ENCODE data around the gene HOXC13. TPM values are rescaled to one million over a fixed set of nuclear protein-coding genes. Genes with fewer than 3 reads are reported as not detected.
A peak's percentile ranks its signal among the peaks of the same experiment; 100 is the strongest.

The HOXC13 gene
- total and polyA plus RNA-seq, 2 experiments from 2014 or later: 0.10 TPM; not detected in 1

DNA sequence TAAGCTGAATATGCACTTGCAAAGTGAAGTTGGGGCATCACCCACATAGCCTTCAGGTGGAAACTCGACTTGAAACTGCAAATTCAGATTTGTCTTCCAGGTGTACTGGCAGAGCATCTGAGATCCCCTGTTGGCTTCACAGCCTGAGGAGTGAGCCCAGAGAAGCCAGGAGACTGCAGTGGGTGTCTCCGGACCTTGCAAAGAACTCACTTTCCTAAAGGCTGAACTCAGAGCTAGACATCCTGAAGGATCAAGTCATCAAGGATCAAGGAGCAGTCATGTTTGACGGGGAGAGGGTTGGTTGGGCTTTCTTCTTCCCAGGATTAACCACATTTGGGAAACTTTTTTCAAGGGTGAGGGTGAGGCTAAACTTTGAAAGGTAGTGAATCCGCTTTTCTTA lies 9.1 kb upstream of the HOXC13 start:
- Histone ChIP-seq H3K36me3 (ENCODE audit: insufficient read depth) (no peaks in the 10 kb centered on the region), H4K20me1 (replicated peaks; ENCODE audit: insufficient read depth) (peaks cover 47% of the 10 kb centered on the region), H3K4me1 (ENCODE audit: insufficient read depth) (peaks cover 7% of the 10 kb centered on the region; the same call in 1 of the 2 replicates), H3K4me2 (no peak overlapping the region), H3K27ac (ENCODE audit: low read depth) (no peak overlapping the region), H3K4me3 (no peak overlapping the region), H3K27me3 (ENCODE audit: insufficient read depth) (peaks cover 100% of the 10 kb centered on the region), H3K79me2 (replicated peaks; ENCODE audit: insufficient read depth) (no peaks in the 10 kb centered on the region), H3K9me2 (ENCODE audit: insufficient read depth) (no peaks in the 10 kb centered on the region), H3F3A (replicated peaks; ENCODE audit: low read depth) (peaks cover 23% of the 10 kb centered on the region), H2AFZ (no peak overlapping the region)
- Mint-ChIP-seq H3K27me3 (ENCODE audit: insufficient read depth, low read depth, poor library complexity) (peaks cover 100% of the 10 kb centered on the region), H3K9me3 (peaks cover 6% of the 10 kb centered on the region; the same call in 1 of the 3 replicates), H3K27ac (no peak overlapping the region), H3K4me1 (peaks cover 12% of the 10 kb centered on the region; the same call in 2 of the 3 replicates), H3K36me3 (ENCODE audit: low read depth) (no peaks in the 10 kb centered on the region), H3K4me3 (no peak overlapping the region)
- no peak for ATAC-seq
- no peak for DNase-seq (ENCODE audit: low spot score)
- TF ChIP-seq CREB1 (CRISPR knock-in tag; IDR thresholded peaks at IDR 0.05; ENCODE audit: low read depth) (no peak), NANOG (IDR thresholded peaks at IDR 0.05; ENCODE audit: borderline replicate concordance) (no peak), POLR2AphosphoS5 (IDR thresholded peaks at IDR 0.05; ENCODE audit: low read depth) (no peak), JUNB (IDR thresholded peaks at IDR 0.05; ENCODE audit: unreplicated experiment) (no peak), EZH2 (IDR thresholded peaks at IDR 0.05; ENCODE audit: low read depth, unreplicated experiment) (peak; percentile 67), EZH2phosphoT487 (IDR thresholded peaks at IDR 0.05; ENCODE audit: unreplicated experiment) (no peak), ETS1 (IDR thresholded peaks at IDR 0.05) (no peak)
- TF ChIP-seq, protein P1, sequence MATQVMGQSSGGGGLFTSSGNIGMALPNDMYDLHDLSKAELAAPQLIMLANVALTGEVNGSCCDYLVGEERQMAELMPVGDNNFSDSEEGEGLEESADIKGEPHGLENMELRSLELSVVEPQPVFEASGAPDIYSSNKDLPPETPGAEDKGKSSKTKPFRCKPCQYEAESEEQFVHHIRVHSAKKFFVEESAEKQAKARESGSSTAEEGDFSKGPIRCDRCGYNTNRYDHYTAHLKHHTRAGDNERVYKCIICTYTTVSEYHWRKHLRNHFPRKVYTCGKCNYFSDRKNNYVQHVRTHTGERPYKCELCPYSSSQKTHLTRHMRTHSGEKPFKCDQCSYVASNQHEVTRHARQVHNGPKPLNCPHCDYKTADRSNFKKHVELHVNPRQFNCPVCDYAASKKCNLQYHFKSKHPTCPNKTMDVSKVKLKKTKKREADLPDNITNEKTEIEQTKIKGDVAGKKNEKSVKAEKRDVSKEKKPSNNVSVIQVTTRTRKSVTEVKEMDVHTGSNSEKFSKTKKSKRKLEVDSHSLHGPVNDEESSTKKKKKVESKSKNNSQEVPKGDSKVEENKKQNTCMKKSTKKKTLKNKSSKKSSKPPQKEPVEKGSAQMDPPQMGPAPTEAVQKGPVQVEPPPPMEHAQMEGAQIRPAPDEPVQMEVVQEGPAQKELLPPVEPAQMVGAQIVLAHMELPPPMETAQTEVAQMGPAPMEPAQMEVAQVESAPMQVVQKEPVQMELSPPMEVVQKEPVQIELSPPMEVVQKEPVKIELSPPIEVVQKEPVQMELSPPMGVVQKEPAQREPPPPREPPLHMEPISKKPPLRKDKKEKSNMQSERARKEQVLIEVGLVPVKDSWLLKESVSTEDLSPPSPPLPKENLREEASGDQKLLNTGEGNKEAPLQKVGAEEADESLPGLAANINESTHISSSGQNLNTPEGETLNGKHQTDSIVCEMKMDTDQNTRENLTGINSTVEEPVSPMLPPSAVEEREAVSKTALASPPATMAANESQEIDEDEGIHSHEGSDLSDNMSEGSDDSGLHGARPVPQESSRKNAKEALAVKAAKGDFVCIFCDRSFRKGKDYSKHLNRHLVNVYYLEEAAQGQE (IDR thresholded peaks at IDR 0.05; ENCODE audit: unreplicated experiment): no peak
- TF ChIP-seq, protein P2, sequence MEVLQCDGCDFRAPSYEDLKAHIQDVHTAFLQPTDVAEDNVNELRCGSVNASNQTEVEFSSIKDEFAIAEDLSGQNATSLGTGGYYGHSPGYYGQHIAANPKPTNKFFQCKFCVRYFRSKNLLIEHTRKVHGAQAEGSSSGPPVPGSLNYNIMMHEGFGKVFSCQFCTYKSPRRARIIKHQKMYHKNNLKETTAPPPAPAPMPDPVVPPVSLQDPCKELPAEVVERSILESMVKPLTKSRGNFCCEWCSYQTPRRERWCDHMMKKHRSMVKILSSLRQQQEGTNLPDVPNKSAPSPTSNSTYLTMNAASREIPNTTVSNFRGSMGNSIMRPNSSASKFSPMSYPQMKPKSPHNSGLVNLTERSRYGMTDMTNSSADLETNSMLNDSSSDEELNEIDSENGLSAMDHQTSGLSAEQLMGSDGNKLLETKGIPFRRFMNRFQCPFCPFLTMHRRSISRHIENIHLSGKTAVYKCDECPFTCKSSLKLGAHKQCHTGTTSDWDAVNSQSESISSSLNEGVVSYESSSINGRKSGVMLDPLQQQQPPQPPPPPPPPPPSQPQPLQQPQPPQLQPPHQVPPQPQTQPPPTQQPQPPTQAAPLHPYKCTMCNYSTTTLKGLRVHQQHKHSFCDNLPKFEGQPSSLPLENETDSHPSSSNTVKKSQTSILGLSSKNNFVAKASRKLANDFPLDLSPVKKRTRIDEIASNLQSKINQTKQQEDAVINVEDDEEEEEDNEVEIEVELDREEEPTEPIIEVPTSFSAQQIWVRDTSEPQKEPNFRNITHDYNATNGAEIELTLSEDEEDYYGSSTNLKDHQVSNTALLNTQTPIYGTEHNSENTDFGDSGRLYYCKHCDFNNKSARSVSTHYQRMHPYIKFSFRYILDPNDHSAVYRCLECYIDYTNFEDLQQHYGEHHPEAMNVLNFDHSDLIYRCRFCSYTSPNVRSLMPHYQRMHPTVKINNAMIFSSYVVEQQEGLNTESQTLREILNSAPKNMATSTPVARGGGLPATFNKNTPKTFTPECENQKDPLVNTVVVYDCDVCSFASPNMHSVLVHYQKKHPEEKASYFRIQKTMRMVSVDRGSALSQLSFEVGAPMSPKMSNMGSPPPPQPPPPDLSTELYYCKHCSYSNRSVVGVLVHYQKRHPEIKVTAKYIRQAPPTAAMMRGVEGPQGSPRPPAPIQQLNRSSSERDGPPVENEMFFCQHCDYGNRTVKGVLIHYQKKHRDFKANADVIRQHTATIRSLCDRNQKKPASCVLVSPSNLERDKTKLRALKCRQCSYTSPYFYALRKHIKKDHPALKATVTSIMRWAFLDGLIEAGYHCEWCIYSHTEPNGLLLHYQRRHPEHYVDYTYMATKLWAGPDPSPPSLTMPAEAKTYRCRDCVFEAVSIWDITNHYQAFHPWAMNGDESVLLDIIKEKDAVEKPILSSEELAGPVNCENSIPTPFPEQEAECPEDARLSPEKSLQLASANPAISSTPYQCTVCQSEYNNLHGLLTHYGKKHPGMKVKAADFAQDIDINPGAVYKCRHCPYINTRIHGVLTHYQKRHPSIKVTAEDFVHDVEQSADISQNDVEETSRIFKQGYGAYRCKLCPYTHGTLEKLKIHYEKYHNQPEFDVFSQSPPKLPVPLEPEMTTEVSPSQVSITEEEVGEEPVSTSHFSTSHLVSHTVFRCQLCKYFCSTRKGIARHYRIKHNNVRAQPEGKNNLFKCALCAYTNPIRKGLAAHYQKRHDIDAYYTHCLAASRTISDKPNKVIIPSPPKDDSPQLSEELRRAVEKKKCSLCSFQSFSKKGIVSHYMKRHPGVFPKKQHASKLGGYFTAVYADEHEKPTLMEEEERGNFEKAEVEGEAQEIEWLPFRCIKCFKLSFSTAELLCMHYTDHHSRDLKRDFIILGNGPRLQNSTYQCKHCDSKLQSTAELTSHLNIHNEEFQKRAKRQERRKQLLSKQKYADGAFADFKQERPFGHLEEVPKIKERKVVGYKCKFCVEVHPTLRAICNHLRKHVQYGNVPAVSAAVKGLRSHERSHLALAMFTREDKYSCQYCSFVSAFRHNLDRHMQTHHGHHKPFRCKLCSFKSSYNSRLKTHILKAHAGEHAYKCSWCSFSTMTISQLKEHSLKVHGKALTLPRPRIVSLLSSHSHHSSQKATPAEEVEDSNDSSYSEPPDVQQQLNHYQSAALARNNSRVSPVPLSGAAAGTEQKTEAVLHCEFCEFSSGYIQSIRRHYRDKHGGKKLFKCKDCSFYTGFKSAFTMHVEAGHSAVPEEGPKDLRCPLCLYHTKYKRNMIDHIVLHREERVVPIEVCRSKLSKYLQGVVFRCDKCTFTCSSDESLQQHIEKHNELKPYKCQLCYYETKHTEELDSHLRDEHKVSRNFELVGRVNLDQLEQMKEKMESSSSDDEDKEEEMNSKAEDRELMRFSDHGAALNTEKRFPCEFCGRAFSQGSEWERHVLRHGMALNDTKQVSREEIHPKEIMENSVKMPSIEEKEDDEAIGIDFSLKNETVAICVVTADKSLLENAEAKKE (CRISPR knock-in tag; IDR thresholded peaks at IDR 0.05): no peak

Measured in GM23338 (cell line).